Caco-2 (cell line): ENCODE results near the gene MFAP3L. TPM values are rescaled to one million over a fixed set of nuclear protein-coding genes. Genes with fewer than 3 reads are reported as not detected.

Experiments used
- BruUV-seq: library from RNA; stranded (reverse); fragments of 400-500 nt; replicated peaks from 2 replicates; lab custom pipeline; 2021; lab: Mats Ljungman, UMichigan
- CTCF ChIA-PET: fragments of 300-600 bp; sonication (Branson Sonifier 250); formaldehyde crosslinking; loops from one replicate; lab custom pipeline; 2022; ENCODE audit warnings: antibody characterized with exemption; lab: Charles Lee
- POLR2A ChIA-PET: fragments of 300-600 bp; sonication (Branson Sonifier 250); formaldehyde crosslinking; loops from one replicate; lab custom pipeline; 2022; ENCODE audit warnings: antibody characterized with exemption; lab: Charles Lee
- DNase-seq, 2 experiments: peaks; one replicate each; pipeline versions ENCODE4 v3.0.0 to v3.0.0-alpha.2; 2020 to 2022
- H3K27me3 ChIP-seq: replicated peaks from 2 replicates; pipeline ENCODE4 v1.6.0; 2011; ENCODE audit warnings: low read length; ENCODE audit not compliant: control insufficient read depth, insufficient read depth
- H3K36me3 ChIP-seq: 2 replicates; pipeline ENCODE4 v1.5.1; 2011; ENCODE audit warnings: low read length; ENCODE audit not compliant: control insufficient read depth, insufficient read depth
- H3K4me1 ChIP-seq: fragments of 250-450 bp; sonication (Bioruptor Pico); 2 replicates; pipeline ENCODE4 v1.5.1; 2020; ENCODE audit warnings: mild to moderate bottlenecking
- H3K4me3 ChIP-seq: 2 replicates; pipeline ENCODE4 v1.5.1; 2011; ENCODE audit warnings: low read depth, mild to moderate bottlenecking, control low read depth, low read length
- H3K9me3 ChIP-seq: fragments of 250-450 bp; sonication (Bioruptor Pico); 2 replicates; pipeline ENCODE4 v1.5.1; 2020; ENCODE audit warnings: mild to moderate bottlenecking, moderate library complexity
- H3K27ac Mint-ChIP-seq: one replicate; pipeline ENCODE4 v1.8.0; 2022; ENCODE audit warnings: mixed read lengths; ENCODE audit not compliant: unreplicated experiment
- H3K27me3 Mint-ChIP-seq: one replicate; pipeline ENCODE4 v1.8.0; 2022; ENCODE audit warnings: mixed read lengths; ENCODE audit not compliant: insufficient read depth, unreplicated experiment
- H3K36me3 Mint-ChIP-seq: one replicate; pipeline ENCODE4 v1.8.0; 2022; ENCODE audit warnings: mild to moderate bottlenecking, mixed read lengths; ENCODE audit not compliant: insufficient read depth, unreplicated experiment
- H3K4me1 Mint-ChIP-seq: one replicate; pipeline ENCODE4 v1.8.0; 2022; ENCODE audit warnings: low read depth, mixed read lengths; ENCODE audit not compliant: unreplicated experiment
- H3K4me3 Mint-ChIP-seq: one replicate; pipeline ENCODE4 v1.8.0; 2022; ENCODE audit warnings: mild to moderate bottlenecking, moderate library complexity, mixed read lengths; ENCODE audit not compliant: unreplicated experiment
- H3K9me3 Mint-ChIP-seq: one replicate; pipeline ENCODE4 v1.8.0; 2022; ENCODE audit warnings: mixed read lengths; ENCODE audit not compliant: unreplicated experiment
- CTCF ChIP-seq, 2 experiments: fragments of 200-600 bp in 1 of 2; IDR thresholded peaks; 1 replicate in 1 of 2; 2 replicates in 1 of 2; pipeline versions ENCODE4 v1.5.1 to v1.8.0; 2011 to 2022; ENCODE audit warnings: antibody characterized with exemption in 1 of 2, control low read depth in 1 of 2, inconsistent platforms in 1 of 2, low read depth in 1 of 2, low read length in 1 of 2, mild to moderate bottlenecking in 1 of 2, moderate library complexity in 1 of 2; ENCODE audit not compliant: insufficient read depth in 1 of 2, severe bottlenecking in 1 of 2, unreplicated experiment in 1 of 2
- intact Hi-C: fragments of 100-400 bp; cut with micrococcal nuclease; formaldehyde crosslinking; loops from one replicate; pipeline ENCODE4 v1.10.0; 2022; ENCODE audit not compliant: unreplicated experiment
- total RNA-seq: library from RNA; stranded (reverse); gene quantifications from 2 replicates; pipeline ENCODE4 v1.2.3, GENCODE V29; 2022

The MFAP3L gene
- total RNA-seq, 1 experiment from 2014 or later = 2.5 TPM

DNA sequence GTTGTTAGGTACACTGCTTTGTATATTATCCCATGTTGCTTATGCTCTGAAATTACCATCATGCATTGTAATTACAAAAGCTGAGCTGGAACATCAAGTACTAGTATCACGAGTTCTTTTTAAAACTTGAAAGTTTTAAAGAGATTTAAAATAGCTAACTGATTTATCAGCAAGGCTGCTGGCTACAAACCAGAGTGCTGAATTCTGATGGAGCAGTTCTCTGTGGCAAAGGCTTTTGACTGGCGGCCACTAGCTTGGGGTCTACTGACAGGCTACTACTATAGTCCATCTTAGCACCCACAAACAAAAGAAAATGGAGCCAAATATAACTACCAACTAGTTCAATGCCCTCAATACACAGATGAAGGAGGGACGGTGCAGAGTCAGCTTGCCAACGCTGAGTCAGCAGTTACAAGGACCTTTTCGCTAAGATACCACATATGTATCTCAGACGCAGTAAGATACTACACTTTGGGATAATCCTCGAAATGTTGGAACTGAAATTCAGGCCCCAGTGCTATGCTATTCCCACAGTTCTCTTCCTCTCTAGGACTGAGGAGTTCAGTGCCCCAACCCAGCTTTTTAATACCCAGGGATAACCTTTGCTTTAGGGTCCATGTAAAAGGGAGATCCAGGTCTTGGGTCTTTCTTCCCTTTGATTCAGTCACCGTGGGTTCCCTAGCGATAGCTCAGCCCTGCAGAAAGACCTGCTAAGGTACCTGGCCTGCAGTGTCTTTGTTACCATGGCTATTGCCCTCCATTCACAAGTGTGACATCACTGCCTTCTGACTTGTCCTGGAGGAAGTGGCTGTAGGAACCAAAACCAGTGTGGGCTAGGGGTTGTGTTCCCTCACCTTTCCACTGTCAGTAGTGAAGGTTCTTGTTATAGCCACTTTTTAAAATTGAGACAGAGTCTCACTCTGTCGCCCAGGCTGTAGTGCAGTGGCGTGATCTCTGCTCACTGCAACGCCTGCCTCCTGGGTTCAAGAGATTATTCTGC lies 22.8 kb downstream of the MFAP3L start:
- no peaks in the 10 kb centered on the region for H3K27me3 ChIP-seq
- Mint-ChIP-seq H3K27ac (no peak overlapping the region), H3K36me3 (no peaks in the 10 kb centered on the region), H3K4me3 (no peak overlapping the region), H3K4me1 (no peaks in the 10 kb centered on the region), H3K9me3 (no peaks in the 10 kb centered on the region), H3K27me3 (no peaks in the 10 kb centered on the region)
- intact Hi-C loops = no loop called here
- no peaks in the 10 kb centered on the region for H3K4me1 ChIP-seq
- no peaks in the 10 kb centered on the region for H3K36me3 ChIP-seq
- no peak for DNase-seq
- ChIA-PET POLR2A (no interaction called here), CTCF (no interaction called here)
- TF ChIP-seq CTCF (IDR thresholded peaks at IDR 0.05; ENCODE audit: insufficient read depth in 1 of 2, low read depth in 1 of 2, low read length in 1 of 2, severe bottlenecking in 1 of 2, unreplicated experiment in 1 of 2) = no peak
- no TSS peak for BruUV-seq
- no peaks in the 10 kb centered on the region for H3K9me3 ChIP-seq
- no peak overlapping the region for H3K4me3 ChIP-seq

GRCh38 chr4:170001745-170002267 lies 24.4 kb downstream of the MFAP3L start:
- Mint-ChIP-seq H3K4me3 (no peak overlapping the region), H3K4me1 (peaks cover under 1% of the 10 kb centered on the region), H3K36me3 (peaks cover 2% of the 10 kb centered on the region), H3K9me3 (no peaks in the 10 kb centered on the region), H3K27me3 (no peaks in the 10 kb centered on the region), H3K27ac (no peak overlapping the region)
- TF ChIP-seq CTCF (IDR thresholded peaks at IDR 0.05; ENCODE audit: insufficient read depth in 1 of 2, low read depth in 1 of 2, low read length in 1 of 2, severe bottlenecking in 1 of 2, unreplicated experiment in 1 of 2) = no peak
- intact Hi-C loops = no loop called here
- DNase-seq = no peak
- H3K36me3 ChIP-seq = no peaks in the 10 kb centered on the region
- POLR2A ChIA-PET = no interaction called here
- no peaks in the 10 kb centered on the region for H3K4me1 ChIP-seq
- CTCF ChIA-PET = no interaction called here
- H3K4me3 ChIP-seq = no peak overlapping the region
- no peaks in the 10 kb centered on the region for H3K9me3 ChIP-seq
- no TSS peak for BruUV-seq
- no peaks in the 10 kb centered on the region for H3K27me3 ChIP-seq

- Mint-ChIP-seq H3K4me1 (peaks cover 6% of the 10 kb centered on the region), H3K27me3 (no peaks in the 10 kb centered on the region), H3K36me3 (peaks cover 4% of the 10 kb centered on the region), H3K9me3 (no peaks in the 10 kb centered on the region), H3K4me3 (no peak overlapping the region), H3K27ac (no peak overlapping the region)
- ChIA-PET POLR2A (no interaction called here), CTCF (no interaction called here)
- H3K36me3 ChIP-seq = no peaks in the 10 kb centered on the region
- no TSS peak for BruUV-seq
- TF ChIP-seq CTCF (IDR thresholded peaks at IDR 0.05; ENCODE audit: insufficient read depth in 1 of 2, low read depth in 1 of 2, low read length in 1 of 2, severe bottlenecking in 1 of 2, unreplicated experiment in 1 of 2) = no peak
- no peaks in the 10 kb centered on the region for H3K9me3 ChIP-seq
- no peak for DNase-seq
- no peak overlapping the region for H3K4me3 ChIP-seq
- H3K4me1 ChIP-seq = no peaks in the 10 kb centered on the region
- no peaks in the 10 kb centered on the region for H3K27me3 ChIP-seq
- intact Hi-C loops = no loop called here
These were observed 25.0 kb downstream of the MFAP3L start for GRCh38 chr4:170001011-170001744.
